SH-SY5Y (cell line): ENCODE measurements around the gene APOBEC2.

Experiments
- GATA2 ChIP-seq: IDR thresholded peaks from 2 replicates; pipeline ENCODE4 v1.6.1; 2011; ENCODE audit warnings: mild to moderate bottlenecking, low read depth, low read length
- GATA3 ChIP-seq: IDR thresholded peaks from 2 replicates; pipeline ENCODE4 v1.6.1; 2011; ENCODE audit warnings: low read depth, mild to moderate bottlenecking, low read length, moderate library complexity

The APOBEC2 gene

GRCh38 chr6:41032830-41033229 lies 20.2 kb upstream of the APOBEC2 start:
- TF ChIP-seq GATA2, result no peak
- no peak for TF ChIP-seq GATA3

DNA sequence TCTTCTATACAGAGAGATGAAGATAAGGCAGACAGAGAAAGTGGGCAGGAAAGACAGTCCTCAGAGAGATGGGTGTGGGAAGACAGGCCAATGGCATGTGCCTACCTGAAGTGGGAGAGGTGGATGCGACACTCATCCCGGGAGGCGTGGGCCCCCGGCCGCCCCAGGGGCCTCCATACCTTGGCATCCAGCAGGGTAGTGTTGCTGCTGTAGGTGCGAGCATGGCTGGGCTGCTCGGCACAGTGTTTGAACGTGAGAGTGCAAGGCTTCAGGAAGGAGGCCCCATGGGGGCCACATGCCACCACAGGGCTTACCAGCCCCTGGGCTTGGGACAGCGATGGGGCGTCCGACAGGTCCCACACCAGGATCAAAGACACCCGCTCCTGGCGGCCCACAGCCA lies 19.2 kb upstream of the APOBEC2 start:
- TF ChIP-seq GATA2, result no peak
- TF ChIP-seq GATA3, result no peak

- TF ChIP-seq GATA3 (no peak), GATA2 (no peak)
Observed at GRCh38 chr6:41036186-41036585, 16.8 kb upstream of the APOBEC2 start.

GRCh38 chr6:41036601-41037000 lies 16.4 kb upstream of the APOBEC2 start:
- TF ChIP-seq GATA2, result no peak
- no peak for TF ChIP-seq GATA3

- TF ChIP-seq GATA3 (no peak), GATA2 (no peak)
Observed at GRCh38 chr6:41037107-41037900, 15.7 kb upstream of the APOBEC2 start.

- TF ChIP-seq GATA3 (no peak), GATA2 (no peak)
Observed at GRCh38 chr6:41038205-41038604, 14.8 kb upstream of the APOBEC2 start.

- TF ChIP-seq GATA3 (no peak), GATA2 (no peak)
Observed at GRCh38 chr6:41039060-41039998, 13.7 kb upstream of the APOBEC2 start, which contains the start of gene UNC5CL. TSS of gene UNC5CL (minus strand) at chr6:41039221. CDS start at chr6:41035074, 4,147 bp downstream.

DNA sequence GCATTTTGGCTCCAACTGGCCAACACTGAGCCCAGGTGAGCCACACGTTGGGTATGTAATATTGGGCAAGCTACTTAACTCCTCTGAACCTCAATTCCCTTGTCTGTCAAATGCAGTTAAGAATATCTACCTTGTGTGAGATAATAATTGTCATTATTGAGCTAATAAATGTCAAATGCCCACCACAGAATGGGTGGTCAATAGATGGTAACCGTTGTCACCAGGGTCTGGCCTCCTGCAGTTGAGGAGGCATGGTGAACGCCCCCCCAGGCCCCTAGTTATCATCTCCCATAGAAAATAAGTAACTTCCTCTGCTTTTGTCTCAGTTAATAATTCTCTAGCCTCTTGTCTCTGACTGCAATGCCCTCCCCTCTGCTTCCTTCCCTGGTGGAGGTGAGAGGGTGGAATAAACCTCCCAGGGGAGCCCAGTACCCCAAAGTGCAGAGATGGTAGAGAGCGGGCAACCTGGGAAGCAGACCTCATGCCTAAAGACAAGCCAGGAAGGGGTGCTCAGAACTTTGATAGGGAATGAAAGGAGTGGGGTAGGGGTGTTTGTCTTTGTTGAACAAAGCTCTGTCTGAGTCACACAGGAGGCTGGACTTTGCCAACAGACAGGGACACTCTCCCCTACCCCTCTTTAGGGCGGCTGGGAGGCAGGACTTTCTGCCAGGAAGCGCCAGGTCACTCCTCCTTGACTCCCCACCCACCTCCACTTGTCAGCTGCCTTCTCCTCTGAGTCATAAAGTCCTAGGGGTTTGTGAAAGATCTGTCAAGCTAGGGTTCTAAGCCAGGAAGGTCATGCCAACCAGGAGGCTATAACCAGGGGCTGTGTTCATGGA lies 12.7 kb upstream of the APOBEC2 start:
- no peak for TF ChIP-seq GATA3
- no peak for TF ChIP-seq GATA2

DNA sequence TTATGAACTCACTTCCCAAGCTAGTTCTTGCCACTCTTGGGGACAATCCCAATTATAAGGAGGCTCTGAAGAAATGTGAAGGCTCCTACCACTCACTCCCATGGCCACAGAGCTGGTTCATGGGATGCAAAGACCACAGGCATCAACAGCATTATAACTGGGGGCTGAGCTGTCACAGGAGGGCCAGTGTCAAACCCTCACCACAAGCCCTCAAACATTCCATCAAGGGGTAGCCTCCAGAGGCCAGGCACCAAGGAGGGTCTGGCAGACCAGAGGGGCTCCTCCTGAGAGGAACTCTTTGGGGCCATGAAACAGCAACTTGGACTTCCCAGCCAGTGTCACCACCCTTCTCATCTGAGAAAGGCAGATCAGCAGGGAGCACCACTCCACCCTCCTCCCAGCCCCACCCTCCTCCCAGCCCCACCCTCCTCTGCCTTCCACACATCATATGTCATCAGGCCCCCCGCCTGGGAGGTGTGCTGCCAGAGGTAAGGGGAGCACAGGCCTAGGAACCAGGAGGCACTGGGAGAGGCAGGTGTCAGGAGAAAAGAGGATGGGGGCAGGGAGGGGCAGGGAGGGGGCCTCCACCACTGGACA lies 12.0 kb upstream of the APOBEC2 start:
- TF ChIP-seq GATA2, result no peak

DNA sequence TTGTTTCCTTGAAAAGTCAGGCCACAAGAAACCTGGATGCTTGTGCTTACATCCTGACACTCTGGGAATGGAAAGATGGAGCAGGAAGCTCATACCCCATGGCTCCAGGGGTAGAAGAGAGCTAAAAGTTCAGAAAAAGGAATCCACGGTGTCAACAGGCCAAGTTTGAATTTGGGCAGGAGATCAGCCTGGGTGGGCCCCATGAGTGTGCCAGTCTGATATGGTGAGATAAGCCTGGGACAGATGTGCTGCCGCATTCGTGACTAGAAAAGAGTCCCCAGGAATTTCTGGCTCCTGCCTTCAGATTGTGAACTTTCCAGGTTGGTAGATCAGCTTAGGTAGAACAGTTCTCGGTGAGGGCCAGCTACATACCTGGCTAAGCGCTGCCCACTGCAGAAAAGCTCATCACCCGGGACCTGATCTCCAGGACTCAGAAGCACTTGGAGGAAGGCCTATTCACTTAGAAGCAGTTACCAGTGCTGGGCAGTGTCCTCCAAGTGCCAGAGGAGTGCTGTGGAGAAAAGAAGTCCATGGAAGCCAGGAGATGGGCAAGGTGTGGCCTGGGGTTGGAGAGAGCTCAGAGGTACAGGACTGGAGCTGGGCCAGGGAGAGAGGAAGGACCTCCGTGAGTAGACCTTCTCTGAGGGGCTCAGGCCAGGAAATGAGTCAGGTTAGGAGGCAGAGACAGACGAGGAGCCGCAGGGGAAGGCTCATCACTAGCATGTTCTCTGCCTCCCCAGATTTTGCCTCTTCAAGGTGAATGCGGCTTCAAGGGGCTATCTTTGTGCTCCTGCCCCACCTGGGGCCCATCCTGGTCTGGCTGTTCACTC lies 10.6 kb upstream of the APOBEC2 start, which contains the start of gene TSPO2:
TSS of gene TSPO2 (plus strand) at position 242 of the 830 bp plus-strand sequence. CDS start at position 761, 519 bp downstream.
- TF ChIP-seq GATA3 (no peak), GATA2 (no peak)

GRCh38 chr6:41043151-41043550 lies 9.9 kb upstream of the APOBEC2 start:
- no peak for TF ChIP-seq GATA3
- TF ChIP-seq GATA2, result no peak

- TF ChIP-seq GATA3, result no peak
- TF ChIP-seq GATA2, result no peak
Observed at GRCh38 chr6:41045664-41046063, 7.3 kb upstream of the APOBEC2 start.
